ENCODE measurements around the gene MITF.

DNA sequence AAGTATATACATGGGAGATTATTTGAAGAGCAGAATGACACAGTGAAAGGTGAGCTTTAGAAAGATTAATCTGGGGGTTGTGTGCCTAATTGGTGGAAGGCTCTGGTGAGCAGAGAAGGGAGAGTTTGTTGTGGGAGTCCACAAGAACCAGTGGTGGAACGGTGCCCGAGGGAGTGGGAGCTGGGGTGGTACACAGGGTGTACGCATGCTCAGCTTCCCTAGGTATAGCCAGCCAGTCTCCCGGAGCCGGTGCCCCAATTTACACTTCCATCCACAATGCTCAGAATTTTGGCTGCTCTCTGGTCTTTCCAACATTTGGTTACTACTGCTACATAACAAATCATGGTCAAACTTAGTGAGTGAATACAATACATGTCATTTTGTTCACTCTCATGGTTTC is 92.5 kb downstream of the MITF start:
- TF ChIP-seq CTCF (IDR thresholded peaks at IDR 0.05; ENCODE audit: low read depth, low read length) (no peak), EZH2phosphoT487 (IDR thresholded peaks at IDR 0.05; ENCODE audit: low read depth) (no peak)
